IPS DF 19.7 (cell line): ENCODE measurements around the gene SLC29A3.
"Not testable (repeated sequence)": the region's sequence is repeated elsewhere in the genome, so short reads cannot be mapped to it uniquely, and the experiment has no call there.

Experiments
- DNase-seq: peaks from one replicate; pipeline ENCODE4 v3.0.0-alpha.2; 2013; ENCODE audit warnings: low read depth, low spot score

Gene SLC29A3

GRCh38 chr10:71345694-71346093, 26.6 kb downstream of the SLC29A3 start:
- no peak for DNase-seq

GRCh38 chr10:71346731-71347130, 27.7 kb downstream of the SLC29A3 start:
- DNase-seq = no peak

DNA sequence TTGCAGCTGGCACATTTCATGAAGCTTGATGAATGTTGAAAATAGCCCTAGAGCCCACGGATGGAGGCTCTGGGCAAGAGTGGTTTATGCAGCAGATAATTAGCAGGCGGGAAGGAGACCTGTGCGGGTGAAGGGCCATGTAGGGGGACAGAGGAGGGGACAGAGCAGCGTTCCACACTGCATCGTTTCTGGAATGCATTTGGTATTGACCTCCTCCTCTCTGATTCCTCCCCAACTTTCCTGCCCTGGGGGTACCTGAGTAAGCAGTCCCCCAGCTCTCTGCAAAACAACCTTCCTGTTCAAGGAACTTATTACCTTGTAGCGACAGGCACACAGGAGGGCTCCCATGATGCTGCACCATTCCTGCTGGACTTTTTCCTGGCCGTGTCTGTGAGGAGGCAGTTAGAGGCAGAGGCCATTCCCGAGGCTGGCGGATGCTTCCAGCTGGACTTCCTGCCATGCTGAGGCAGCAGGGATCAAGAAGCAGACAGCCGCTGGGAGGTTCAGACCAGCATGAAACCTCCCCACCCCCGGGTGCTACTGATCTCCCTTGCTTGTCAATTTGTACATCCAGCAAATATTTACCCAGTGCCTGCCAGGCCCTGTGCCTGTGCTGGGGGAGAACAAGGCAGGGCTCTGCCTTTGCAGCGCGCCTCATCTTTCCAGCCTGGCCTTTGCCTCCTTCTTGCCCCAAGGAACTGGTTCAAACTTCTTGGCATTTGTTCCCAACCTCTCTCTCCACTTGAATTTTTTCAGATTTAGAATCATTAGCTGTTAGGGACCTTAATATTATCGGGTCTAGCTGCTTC, 28.7 kb downstream of the SLC29A3 start:
- no peak for DNase-seq

DNA sequence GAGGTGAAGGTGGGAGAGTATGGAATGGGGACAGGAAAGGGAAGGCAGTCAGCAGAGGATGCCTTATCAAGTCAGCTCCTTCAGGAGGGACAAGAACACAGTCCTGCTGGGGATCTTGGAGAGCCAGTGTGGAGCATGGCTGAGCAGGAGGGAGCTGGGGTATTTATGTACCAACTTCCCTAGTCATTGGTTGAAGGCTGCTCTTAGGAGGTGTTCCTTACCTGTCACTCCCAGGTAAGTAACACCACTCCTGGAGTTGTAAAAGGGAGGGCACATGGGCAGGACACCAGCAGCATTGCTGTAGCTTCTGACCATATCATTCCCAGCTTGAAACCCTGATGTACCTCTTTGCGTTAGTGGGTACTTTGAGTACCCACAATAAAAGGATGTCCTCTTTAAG, 29.8 kb downstream of the SLC29A3 start:
- no peak for DNase-seq

- no peak for DNase-seq
Measured at GRCh38 chr10:71349406-71349805, 30.3 kb downstream of the SLC29A3 start.

DNA sequence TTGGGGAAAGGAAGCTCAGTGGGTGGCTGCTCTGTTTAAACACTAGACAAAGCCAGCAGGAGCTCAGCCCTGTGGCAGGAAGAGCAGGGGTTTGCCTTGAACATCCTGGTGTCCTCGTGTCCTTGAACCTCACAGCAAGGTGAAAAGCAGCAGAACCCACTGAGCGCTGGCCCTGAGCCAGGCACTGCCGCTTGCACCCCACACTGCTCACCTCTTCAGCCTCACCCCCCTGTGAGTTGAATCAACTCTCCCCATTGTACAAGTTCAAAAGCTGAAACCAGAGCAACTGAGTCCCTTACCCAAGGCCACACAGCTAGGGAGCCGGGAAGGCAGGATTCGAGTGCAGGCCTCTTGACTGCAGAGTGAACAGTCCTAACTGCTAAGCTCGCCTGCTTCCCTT, 32.0 kb downstream of the SLC29A3 start:
- DNase-seq = no peak

GRCh38 chr10:71351628-71352319, 32.7 kb downstream of the SLC29A3 start:
- DNase-seq = no peak

- no peak for DNase-seq
Measured at GRCh38 chr10:71353639-71354038, 34.6 kb downstream of the SLC29A3 start.

GRCh38 chr10:71354776-71355175, 35.7 kb downstream of the SLC29A3 start:
- no peak for DNase-seq

DNA sequence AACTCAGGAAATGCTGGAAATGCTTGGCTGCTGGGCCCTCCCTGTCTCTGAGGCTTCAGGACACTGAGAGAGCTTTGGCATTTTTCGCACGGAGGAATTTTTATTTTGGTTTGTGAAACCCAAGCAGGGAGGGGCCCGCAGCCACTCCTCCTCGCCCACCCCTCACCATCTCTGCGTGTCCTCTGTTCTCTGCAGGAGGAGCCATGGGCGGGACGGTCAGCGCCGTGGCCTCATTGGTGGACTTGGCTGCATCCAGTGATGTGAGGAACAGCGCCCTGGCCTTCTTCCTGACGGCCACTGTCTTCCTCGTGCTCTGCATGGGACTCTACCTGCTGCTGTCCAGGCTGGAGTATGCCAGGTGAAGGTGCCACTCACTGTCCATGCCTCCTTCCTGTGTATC, 36.8 kb downstream of the SLC29A3 start:
- no peak for DNase-seq

DNA sequence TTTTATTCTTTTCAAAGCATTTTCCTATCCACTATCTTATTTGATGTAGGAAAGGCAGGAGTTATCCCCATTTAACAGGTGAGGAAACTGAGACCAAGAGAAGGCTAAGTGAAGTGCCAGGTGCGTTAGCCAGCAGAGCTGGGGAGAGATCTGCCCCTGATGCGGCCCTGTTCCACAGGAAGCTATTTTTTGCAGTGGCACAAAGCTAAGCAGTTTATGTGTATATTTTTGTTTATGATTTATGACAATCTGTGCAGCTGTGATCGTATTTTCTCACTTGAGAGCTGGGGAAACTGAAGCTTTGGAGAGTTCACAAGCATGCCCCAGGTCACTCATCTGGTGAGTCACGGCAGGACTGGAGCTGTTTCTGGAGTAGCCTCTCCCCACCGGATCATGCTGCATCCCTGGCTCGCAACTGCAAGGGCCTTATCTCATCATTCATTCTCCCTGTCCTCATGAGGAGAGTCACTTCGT, 38.8 kb downstream of the SLC29A3 start:
- no peak for DNase-seq

GRCh38 chr10:71358277-71358676, 39.2 kb downstream of the SLC29A3 start:
- DNase-seq = no peak

DNA sequence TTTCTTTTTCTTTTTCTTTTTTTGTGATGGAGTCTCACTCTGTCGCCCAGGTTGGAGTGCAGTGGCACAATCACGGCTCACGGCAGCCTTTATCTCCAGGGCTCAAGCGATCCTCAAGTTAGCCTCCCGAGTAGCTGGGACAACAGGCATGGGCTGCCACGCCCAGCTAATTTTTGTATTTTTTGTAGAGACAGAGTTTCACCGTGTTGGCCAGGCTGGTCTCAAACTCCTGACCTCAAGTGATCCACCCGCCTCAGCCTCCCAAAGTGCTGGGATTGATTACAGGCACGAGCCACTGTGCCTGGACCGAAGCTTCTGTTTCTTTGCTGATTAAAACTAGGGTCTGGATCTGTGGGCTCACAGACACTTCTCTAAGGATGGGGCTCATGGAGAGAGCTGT, 39.8 kb downstream of the SLC29A3 start:
- DNase-seq = not testable (repeated sequence)

DNA sequence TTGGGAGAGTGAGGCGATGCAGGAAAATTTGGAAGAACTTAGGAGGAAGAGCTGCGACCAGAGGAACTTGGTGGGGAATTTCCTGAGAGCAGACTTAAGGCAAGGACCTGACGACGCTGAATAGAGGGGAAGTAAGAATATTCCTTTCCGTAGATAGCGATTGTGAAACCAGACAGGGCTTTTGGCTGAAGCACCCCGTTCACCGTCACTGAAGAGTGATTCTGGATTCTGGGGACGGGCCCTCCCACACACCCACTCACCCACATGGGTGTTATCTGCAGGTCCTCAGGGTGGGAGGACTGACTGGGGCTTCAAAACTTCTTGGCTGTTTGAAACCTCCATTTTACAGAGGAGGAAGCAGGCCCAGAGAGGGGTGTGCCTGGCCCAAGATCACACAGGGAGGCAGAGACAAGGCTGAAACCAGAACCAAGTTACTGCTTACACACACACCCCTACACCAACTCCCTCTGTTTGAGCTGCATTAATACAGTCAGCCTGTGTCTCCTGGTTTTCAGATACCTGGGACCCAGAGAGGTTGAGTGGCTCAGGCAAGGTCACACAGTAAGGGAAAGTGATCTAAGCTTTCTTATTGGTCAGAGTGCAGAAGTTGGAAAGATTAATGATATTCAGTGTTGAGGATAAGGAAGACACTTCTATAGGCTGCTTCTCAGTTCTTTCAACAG, 40.4 kb downstream of the SLC29A3 start:
- no peak for DNase-seq

DNA sequence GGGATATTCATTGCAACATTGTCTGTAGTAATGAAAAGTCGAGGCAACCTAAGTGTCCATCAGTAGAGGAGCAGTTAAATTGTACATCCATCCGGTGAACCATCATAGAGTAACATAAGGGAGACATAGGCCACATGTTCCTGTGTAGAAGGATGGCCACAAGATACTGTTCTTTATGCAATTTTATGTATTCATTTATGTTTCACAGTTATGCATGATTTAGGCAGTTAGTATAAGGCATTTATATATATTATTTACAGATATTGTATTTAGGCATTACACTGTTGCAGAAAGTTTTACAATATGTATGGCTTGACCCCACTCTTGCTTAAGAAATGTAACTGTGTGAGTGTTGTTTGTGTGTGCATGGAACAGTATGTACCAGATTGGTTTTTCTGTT, 41.7 kb downstream of the SLC29A3 start:
- DNase-seq = no peak

DNA sequence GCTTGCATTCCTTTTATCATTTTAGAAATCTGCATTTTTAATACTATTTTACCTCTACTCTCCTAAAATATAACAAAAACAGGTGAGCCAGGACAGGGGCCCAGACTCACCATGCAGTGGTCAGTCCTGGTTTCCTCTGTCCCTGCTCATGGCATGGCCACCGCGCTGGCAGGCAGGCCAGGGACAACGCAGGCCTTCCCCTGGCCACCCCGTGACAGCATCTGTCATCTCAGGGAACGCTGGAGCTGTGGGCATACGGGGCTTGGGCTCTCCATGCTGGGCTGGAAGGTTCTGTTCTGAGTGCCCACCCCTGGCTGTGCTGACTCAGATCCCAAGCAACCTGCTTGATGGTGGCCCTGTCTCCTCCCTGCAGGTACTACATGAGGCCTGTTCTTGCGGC, 42.5 kb downstream of the SLC29A3 start:
- no peak for DNase-seq

DNA sequence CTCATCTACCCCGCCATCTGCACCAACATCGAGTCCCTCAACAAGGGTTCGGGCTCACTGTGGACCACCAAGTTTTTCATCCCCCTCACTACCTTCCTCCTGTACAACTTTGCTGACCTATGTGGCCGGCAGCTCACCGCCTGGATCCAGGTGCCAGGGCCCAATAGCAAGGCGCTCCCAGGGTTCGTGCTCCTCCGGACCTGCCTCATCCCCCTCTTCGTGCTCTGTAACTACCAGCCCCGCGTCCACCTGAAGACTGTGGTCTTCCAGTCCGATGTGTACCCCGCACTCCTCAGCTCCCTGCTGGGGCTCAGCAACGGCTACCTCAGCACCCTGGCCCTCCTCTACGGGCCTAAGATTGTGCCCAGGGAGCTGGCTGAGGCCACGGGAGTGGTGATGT, 43.1 kb downstream of the SLC29A3 start:
- no peak for DNase-seq

GRCh38 chr10:71363936-71364335, 44.9 kb downstream of the SLC29A3 start:
- DNase-seq = no peak

GRCh38 chr10:71365366-71365765, 46.3 kb downstream of the SLC29A3 start:
- no peak for DNase-seq

- no peak for DNase-seq
Measured at GRCh38 chr10:71366690-71367089, 47.6 kb downstream of the SLC29A3 start.

- DNase-seq = no peak
Measured at GRCh38 chr10:71367271-71367670, 48.2 kb downstream of the SLC29A3 start.

DNA sequence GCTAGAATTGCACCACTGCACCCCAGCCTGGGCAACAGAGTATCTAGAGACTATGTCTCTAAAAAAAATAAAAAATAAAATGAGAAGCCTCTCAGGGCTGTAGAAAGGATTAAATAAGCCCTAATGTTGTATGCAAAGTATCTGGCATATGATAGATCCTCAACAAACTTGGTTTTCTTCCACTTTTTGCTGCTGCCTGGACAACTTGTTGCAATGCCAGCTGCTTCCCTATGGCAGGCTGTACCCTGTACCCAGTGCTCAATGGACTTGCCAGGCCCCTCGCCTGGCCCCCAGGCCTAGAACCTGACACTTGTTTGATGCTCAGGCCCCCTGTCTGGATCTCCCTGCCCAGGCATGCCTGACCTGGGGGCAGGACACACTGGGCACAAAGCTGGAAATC, 49.1 kb downstream of the SLC29A3 start:
- DNase-seq = no peak

DNA sequence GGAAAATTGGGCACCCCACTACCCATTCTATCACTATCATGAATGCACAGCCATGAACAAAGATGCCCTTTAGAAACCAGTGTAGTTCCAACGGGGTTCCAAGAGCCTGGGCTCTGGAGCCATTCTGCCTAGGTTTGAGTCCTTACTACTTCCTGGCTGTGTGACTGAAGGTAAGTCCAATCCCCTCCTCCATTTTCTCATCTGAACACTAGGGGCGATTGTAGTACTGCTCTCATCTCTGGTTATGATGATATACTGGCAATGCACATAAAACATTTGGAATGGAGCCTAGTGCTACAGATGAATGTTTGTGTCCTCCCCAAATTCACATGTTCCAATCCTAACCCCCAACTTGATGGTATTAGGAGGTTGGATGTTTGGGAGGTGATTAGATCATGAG, 49.6 kb downstream of the SLC29A3 start:
- DNase-seq = no peak
